K562 (cell line): ENCODE data around the gene GATAD2B. TPM values are rescaled to one million over a fixed set of nuclear protein-coding genes. Genes with fewer than 3 reads are reported as not detected.
A peak's percentile ranks its signal among the peaks of the same experiment; 100 is the strongest.

Experiments used
- BCL6 ChIP-seq: fragments of 250-450 bp; sonication (Bioruptor Pico); IDR thresholded peaks from 2 replicates; pipeline ENCODE4 v1.4.0; 2020
- CBFA2T2 ChIP-seq: fragments of 450-650 bp; conservative IDR thresholded peaks from 2 replicates; pipeline ENCODE4 v1.6.1; 2017; ENCODE audit warnings: mild to moderate bottlenecking
- EHMT2 ChIP-seq: fragments of 450-650 bp; IDR thresholded peaks from 2 replicates; pipeline ENCODE4 v1.6.1; 2018; ENCODE audit warnings: antibody characterized with exemption
- ESRRA ChIP-seq: fragments of 450-650 bp; IDR thresholded peaks from 2 replicates; pipeline ENCODE4 v1.6.1; 2014; ENCODE audit warnings: low read depth, mild to moderate bottlenecking, moderate library complexity, borderline replicate concordance
- ETV5 ChIP-seq: sonication (generic); formaldehyde crosslinking; IDR thresholded peaks from 2 replicates; pipeline ENCODE4 v1.4.0; 2020; ENCODE audit warnings: low read depth, mild to moderate bottlenecking, missing genetic modification reagents
- EWSR1 ChIP-seq: fragments of 450-650 bp; IDR thresholded peaks from 2 replicates; pipeline ENCODE4 v1.6.1; 2018; ENCODE audit warnings: borderline replicate concordance, mild to moderate bottlenecking, low read depth, moderate library complexity; ENCODE audit not compliant: partially characterized antibody
- EZH2 ChIP-seq: IDR thresholded peaks from 2 replicates; pipeline ENCODE4 v1.6.1; 2012; ENCODE audit warnings: low read depth, mild to moderate bottlenecking, inconsistent platforms, low read length, borderline replicate concordance
- GABPB2 ChIP-seq: fragments of 250-450 bp; sonication (Bioruptor Pico); conservative IDR thresholded peaks from 2 replicates; pipeline ENCODE4 v1.5.1; 2021; ENCODE audit warnings: mild to moderate bottlenecking
- NRF1 ChIP-seq, 2 experiments: fragments of 450-650 bp; IDR thresholded peaks in 1 of 2; conservative IDR thresholded peaks in 1 of 2; 2 replicates each; pipeline ENCODE4 v1.6.1; 2014; ENCODE audit warnings: mild to moderate bottlenecking in 2 of 2
- PHF20 ChIP-seq: fragments of 450-650 bp; IDR thresholded peaks from 2 replicates; pipeline ENCODE4 v1.6.1; 2018; ENCODE audit not compliant: partially characterized antibody
- POLR2AphosphoS5 ChIP-seq: IDR thresholded peaks from 2 replicates; pipeline ENCODE4 v1.6.1; 2011; ENCODE audit warnings: mild to moderate bottlenecking, low read depth, low read length, moderate library complexity; ENCODE audit not compliant: control insufficient read depth, insufficient read depth
- PRPF4 ChIP-seq: fragments of 200-400 bp; formaldehyde crosslinking; IDR thresholded peaks from one replicate; pipeline ENCODE4 v1.6.1; 2017; ENCODE audit warnings: low read length, low read depth, mild to moderate bottlenecking; ENCODE audit not compliant: insufficient read depth, poor library complexity, severe bottlenecking
- RBM34 ChIP-seq: fragments of 200-400 bp; formaldehyde crosslinking; IDR thresholded peaks from 2 replicates; pipeline ENCODE4 v1.6.1; 2018; ENCODE audit warnings: low read length, borderline replicate concordance; ENCODE audit not compliant: insufficient read depth
- SP1 ChIP-seq: sonication (generic); formaldehyde crosslinking; IDR thresholded peaks from 2 replicates; pipeline ENCODE4 v1.8.1; 2022; ENCODE audit warnings: mild to moderate bottlenecking, missing genetic modification reagents
- SRSF3 ChIP-seq: fragments of 200-400 bp; formaldehyde crosslinking; IDR thresholded peaks from 2 replicates; pipeline ENCODE4 v1.6.1; 2016; ENCODE audit warnings: mild to moderate bottlenecking, low read length, moderate library complexity; ENCODE audit not compliant: insufficient read depth
- TCF3 ChIP-seq: sonication (generic); formaldehyde crosslinking; IDR thresholded peaks from 2 replicates; pipeline ENCODE4 v1.4.0; 2020; ENCODE audit warnings: mild to moderate bottlenecking, missing genetic modification reagents
- TEAD1 ChIP-seq, 2 experiments: fragments of 450-650 bp in 1 of 2; sonication (generic) in 1 of 2; formaldehyde crosslinking; IDR thresholded peaks; 2 replicates each; pipeline versions ENCODE4 v1.4.0 to v1.8.0; 2020 to 2022; ENCODE audit warnings: mild to moderate bottlenecking in 2 of 2, missing genetic modification reagents in 1 of 2
- TFE3 ChIP-seq: fragments of 450-650 bp; formaldehyde crosslinking; IDR thresholded peaks from 2 replicates; pipeline ENCODE4 v1.4.0; 2020; ENCODE audit warnings: mild to moderate bottlenecking, mixed read lengths
- ZFPM2 ChIP-seq: fragments of 250-450 bp; sonication (Bioruptor Pico); IDR thresholded peaks from 2 replicates; pipeline ENCODE4 v1.5.1; 2022; ENCODE audit warnings: mild to moderate bottlenecking
- ZNF24 ChIP-seq: fragments of 450-650 bp; IDR thresholded peaks from 2 replicates; pipeline ENCODE4 v1.6.1; 2016
- ZNF79 ChIP-seq: fragments of 250-450 bp; sonication (Bioruptor Pico); IDR thresholded peaks from 2 replicates; pipeline ENCODE4 v1.4.0; 2020; ENCODE audit warnings: low read depth, mild to moderate bottlenecking, moderate library complexity
- polyA plus RNA-seq, 8 experiments: library from polyadenylated mRNA; depleted of rRNA in 4 of 8; stranded (reverse) in 5 of 8; unstranded in 3 of 8; fragments of >200 nt; fragmentation: Nextera tagmentation in 2 of 8; fragmentation: Illumina TruSeq in 1 of 8; extraction: Ambion mirVana in 2 of 8; extraction: Trizol in 1 of 8; gene quantifications; 2 replicates each; pipeline versions ENCODE4 v1.2.1 to v1.2.3, GENCODE V29; 2011 to 2014; ENCODE audit warnings: inconsistent platforms in 1 of 8, missing spikeins in 1 of 8
- total RNA-seq, 7 experiments: library from RNA; depleted of rRNA in 6 of 7; stranded (reverse); fragments of >200 nt in 6 of 7; fragmentation: Illumina TruSeq in 2 of 7; extraction: Trizol in 2 of 7; gene quantifications; 2 replicates each; pipeline versions ENCODE4 v1.2.1 to v1.2.3, GENCODE V29; 2011 to 2021; ENCODE audit warnings: low replicate concordance in 1 of 7
- TF ChIP-seq, protein P1 (sequence below): fragments of 150-350 bp; conservative IDR thresholded peaks from 2 replicates; pipeline ENCODE4 v1.6.1; 2014; ENCODE audit warnings: low read length
- TF ChIP-seq, protein P2 (sequence below): IDR thresholded peaks from 2 replicates; pipeline ENCODE4 v1.6.1; 2016; ENCODE audit warnings: missing genetic modification characterization, missing compliant biosample characterization

The GATAD2B gene
- total and polyA plus RNA-seq, 9 of the 15 experiments (the other 6 are each of a cell fraction or from before 2014, with no cell fraction given): 1.5 to 40.2 (median 4.9) TPM

- no peak for TF ChIP-seq TFE3 (CRISPR knock-in tag)
- peak; percentile 17; the same call in 1 of the 2 replicates for TF ChIP-seq CBFA2T2
- TF ChIP-seq BCL6 (CRISPR knock-in tag): no peak
- no peak for TF ChIP-seq SRSF3
- TF ChIP-seq POLR2AphosphoS5: no peak
- peak; percentile 55 to 65; a peak in 2 of 4 replicates for TF ChIP-seq NRF1 (conservative IDR thresholded peaks at IDR 0.05 in 1 of 2, IDR thresholded peaks at IDR 0.05 in 1 of 2)
- peak; percentile 54; the same call in 1 of the 2 replicates for TF ChIP-seq SP1 (CRISPR knock-in tag)
- TF ChIP-seq RBM34: no peak
- peak; percentile 47 for TF ChIP-seq PHF20
- TF ChIP-seq GABPB2 (CRISPR knock-in tag): no peak
- no peak; the same call in 1 of the 2 replicates for TF ChIP-seq ESRRA
- TF ChIP-seq EWSR1: no peak
- no peak for TF ChIP-seq TEAD1 (CRISPR knock-in tag; IDR thresholded peaks at IDR 0.05)
- TF ChIP-seq PRPF4: no peak
- no peak for TF ChIP-seq ZNF24
- TF ChIP-seq TCF3 (CRISPR knock-in tag): no peak
- peak; percentile 25; the same call in 1 of the 2 replicates for TF ChIP-seq ETV5 (CRISPR knock-in tag)
- TF ChIP-seq, protein P1, sequence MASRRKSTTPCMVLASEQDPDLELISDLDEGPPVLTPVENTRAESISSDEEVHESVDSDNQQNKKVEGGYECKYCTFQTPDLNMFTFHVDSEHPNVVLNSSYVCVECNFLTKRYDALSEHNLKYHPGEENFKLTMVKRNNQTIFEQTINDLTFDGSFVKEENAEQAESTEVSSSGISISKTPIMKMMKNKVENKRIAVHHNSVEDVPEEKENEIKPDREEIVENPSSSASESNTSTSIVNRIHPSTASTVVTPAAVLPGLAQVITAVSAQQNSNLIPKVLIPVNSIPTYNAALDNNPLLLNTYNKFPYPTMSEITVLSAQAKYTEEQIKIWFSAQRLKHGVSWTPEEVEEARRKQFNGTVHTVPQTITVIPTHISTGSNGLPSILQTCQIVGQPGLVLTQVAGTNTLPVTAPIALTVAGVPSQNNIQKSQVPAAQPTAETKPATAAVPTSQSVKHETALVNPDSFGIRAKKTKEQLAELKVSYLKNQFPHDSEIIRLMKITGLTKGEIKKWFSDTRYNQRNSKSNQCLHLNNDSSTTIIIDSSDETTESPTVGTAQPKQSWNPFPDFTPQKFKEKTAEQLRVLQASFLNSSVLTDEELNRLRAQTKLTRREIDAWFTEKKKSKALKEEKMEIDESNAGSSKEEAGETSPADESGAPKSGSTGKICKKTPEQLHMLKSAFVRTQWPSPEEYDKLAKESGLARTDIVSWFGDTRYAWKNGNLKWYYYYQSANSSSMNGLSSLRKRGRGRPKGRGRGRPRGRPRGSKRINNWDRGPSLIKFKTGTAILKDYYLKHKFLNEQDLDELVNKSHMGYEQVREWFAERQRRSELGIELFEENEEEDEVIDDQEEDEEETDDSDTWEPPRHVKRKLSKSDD: no peak
- TF ChIP-seq ZFPM2 (CRISPR knock-in tag): no peak
- no peak for TF ChIP-seq ZNF79 (CRISPR knock-in tag)
- no peak for TF ChIP-seq EZH2
- TF ChIP-seq, protein P2, sequence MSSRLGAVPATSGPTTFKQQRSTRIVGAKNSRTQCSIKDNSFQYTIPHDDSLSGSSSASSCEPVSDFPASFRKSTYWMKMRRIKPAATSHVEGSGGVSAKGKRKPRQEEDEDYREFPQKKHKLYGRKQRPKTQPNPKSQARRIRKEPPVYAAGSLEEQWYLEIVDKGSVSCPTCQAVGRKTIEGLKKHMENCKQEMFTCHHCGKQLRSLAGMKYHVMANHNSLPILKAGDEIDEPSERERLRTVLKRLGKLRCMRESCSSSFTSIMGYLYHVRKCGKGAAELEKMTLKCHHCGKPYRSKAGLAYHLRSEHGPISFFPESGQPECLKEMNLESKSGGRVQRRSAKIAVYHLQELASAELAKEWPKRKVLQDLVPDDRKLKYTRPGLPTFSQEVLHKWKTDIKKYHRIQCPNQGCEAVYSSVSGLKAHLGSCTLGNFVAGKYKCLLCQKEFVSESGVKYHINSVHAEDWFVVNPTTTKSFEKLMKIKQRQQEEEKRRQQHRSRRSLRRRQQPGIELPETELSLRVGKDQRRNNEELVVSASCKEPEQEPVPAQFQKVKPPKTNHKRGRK (tag): no peak
- no peak for TF ChIP-seq EHMT2
Measured at GRCh38 chr1:153945795-153946621, 23.2 kb upstream of the GATAD2B start (continued).
